Smooth muscle cell (in vitro differentiated cells): ENCODE measurements around the gene PTDSS2. TPM values are rescaled to one million over a fixed set of nuclear protein-coding genes. Genes with fewer than 3 reads are reported as not detected.

Source experiments
- DNase-seq: peaks from one replicate; lab custom pipeline; 2025; ENCODE audit not compliant: unreplicated experiment; lab: John Stamatoyannopoulos, UW
- H2AFZ ChIP-seq: fragments of 200-600 bp; sonication (generic); 2 replicates; pipeline ENCODE4 v1.6.0; 2016; ENCODE audit warnings: antibody characterized with exemption, low read depth, mild to moderate bottlenecking
- H3F3A ChIP-seq: fragments of 200-600 bp; sonication (generic); 2 replicates; pipeline ENCODE4 v1.6.0; 2017; ENCODE audit warnings: antibody characterized with exemption, low read depth
- H3K27ac ChIP-seq: fragments of 200-600 bp; sonication (generic); 2 replicates; pipeline ENCODE4 v1.5.1; 2016; ENCODE audit warnings: low read depth, mild to moderate bottlenecking
- H3K27me3 ChIP-seq: fragments of 200-600 bp; sonication (generic); 2 replicates; pipeline ENCODE4 v1.6.1; 2016; ENCODE audit warnings: low read depth, mild to moderate bottlenecking
- H3K36me3 ChIP-seq: fragments of 200-600 bp; sonication (generic); 2 replicates; pipeline ENCODE4 v1.5.1; 2016; ENCODE audit warnings: low read depth
- H3K4me1 ChIP-seq: fragments of 200-600 bp; sonication (generic); 2 replicates; pipeline ENCODE4 v1.5.1; 2016; ENCODE audit warnings: low read depth
- H3K4me2 ChIP-seq: fragments of 200-600 bp; sonication (generic); 2 replicates; pipeline ENCODE4 v1.6.0; 2016; ENCODE audit warnings: mild to moderate bottlenecking
- H3K4me3 ChIP-seq: fragments of 200-600 bp; sonication (generic); 2 replicates; pipeline ENCODE4 v1.5.1; 2016; ENCODE audit warnings: mild to moderate bottlenecking
- H3K79me2 ChIP-seq: fragments of 200-600 bp; sonication (generic); 2 replicates; pipeline ENCODE4 v1.6.0; 2016; ENCODE audit warnings: low read depth, mild to moderate bottlenecking
- H3K9ac ChIP-seq: fragments of 200-600 bp; sonication (generic); 2 replicates; pipeline ENCODE4 v1.6.0; 2016; ENCODE audit warnings: low read depth
- H3K9me3 ChIP-seq: fragments of 200-600 bp; sonication (generic); replicated peaks from 2 replicates; pipeline ENCODE4 v1.5.1; 2016; ENCODE audit warnings: low read depth
- H4K20me1 ChIP-seq: fragments of 200-600 bp; sonication (generic); 2 replicates; pipeline ENCODE4 v1.6.0; 2016; ENCODE audit warnings: low read depth
- WGBS: methylation state at CpG from one replicate; pipeline ENCODE4 v1.1.7; 2016; ENCODE audit warnings: low lambda C conversion rate; 5-methylcytosine and 5-hydroxymethylcytosine counted together
- polyA plus RNA-seq: library from polyadenylated mRNA; unstranded; fragments of >200 nt; fragmentation: Nextera tagmentation; extraction: Ambion mirVana; gene quantifications from 2 replicates; pipeline ENCODE4 v1.2.1, GENCODE V29; 2016
- total RNA-seq: library from RNA; depleted of rRNA; stranded (reverse); fragments of >200 nt; gene quantifications from 2 replicates; pipeline ENCODE4 v1.2.3, GENCODE V29; 2014
- TF ChIP-seq, protein P1 (sequence below): fragments of 200-600 bp; sonication (generic); IDR thresholded peaks from 2 replicates; pipeline ENCODE4 v1.5.1; 2017; ENCODE audit warnings: borderline replicate concordance, mild to moderate bottlenecking, antibody characterized with exemption; ENCODE audit not compliant: insufficient read depth, poor library complexity, severe bottlenecking

Gene PTDSS2
- total and polyA plus RNA-seq, 2 experiments from 2014 or later: 15.2 to 25.2 TPM

GRCh38 chr11:479311-479710, 29.2 kb downstream of the PTDSS2 start:
- H3K9me3 ChIP-seq: no peaks in the 10 kb centered on the region
- peaks cover 7% of the 10 kb centered on the region for H4K20me1 ChIP-seq
- no peak overlapping the region for H3K27ac ChIP-seq
- H3K36me3 ChIP-seq: no peaks in the 10 kb centered on the region
- TF ChIP-seq, protein P1, sequence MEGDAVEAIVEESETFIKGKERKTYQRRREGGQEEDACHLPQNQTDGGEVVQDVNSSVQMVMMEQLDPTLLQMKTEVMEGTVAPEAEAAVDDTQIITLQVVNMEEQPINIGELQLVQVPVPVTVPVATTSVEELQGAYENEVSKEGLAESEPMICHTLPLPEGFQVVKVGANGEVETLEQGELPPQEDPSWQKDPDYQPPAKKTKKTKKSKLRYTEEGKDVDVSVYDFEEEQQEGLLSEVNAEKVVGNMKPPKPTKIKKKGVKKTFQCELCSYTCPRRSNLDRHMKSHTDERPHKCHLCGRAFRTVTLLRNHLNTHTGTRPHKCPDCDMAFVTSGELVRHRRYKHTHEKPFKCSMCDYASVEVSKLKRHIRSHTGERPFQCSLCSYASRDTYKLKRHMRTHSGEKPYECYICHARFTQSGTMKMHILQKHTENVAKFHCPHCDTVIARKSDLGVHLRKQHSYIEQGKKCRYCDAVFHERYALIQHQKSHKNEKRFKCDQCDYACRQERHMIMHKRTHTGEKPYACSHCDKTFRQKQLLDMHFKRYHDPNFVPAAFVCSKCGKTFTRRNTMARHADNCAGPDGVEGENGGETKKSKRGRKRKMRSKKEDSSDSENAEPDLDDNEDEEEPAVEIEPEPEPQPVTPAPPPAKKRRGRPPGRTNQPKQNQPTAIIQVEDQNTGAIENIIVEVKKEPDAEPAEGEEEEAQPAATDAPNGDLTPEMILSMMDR: no peak
- H3K79me2 ChIP-seq: peaks cover 17% of the 10 kb centered on the region
- no peak for DNase-seq
- no peak overlapping the region for H3K4me2 ChIP-seq
- no peaks in the 10 kb centered on the region for H3K4me1 ChIP-seq
- WGBS: 98% methylated on average over 12 of the region's 13 CpGs
- no peak overlapping the region for H3K4me3 ChIP-seq
- no peaks in the 10 kb centered on the region for H3F3A ChIP-seq
- H3K27me3 ChIP-seq: no peaks in the 10 kb centered on the region
- H2AFZ ChIP-seq: no peak overlapping the region
- H3K9ac ChIP-seq: no peak overlapping the region

GRCh38 chr11:484616-485015, 34.5 kb downstream of the PTDSS2 start:
- H3K4me3 ChIP-seq: no peak overlapping the region
- no peaks in the 10 kb centered on the region for H3K9me3 ChIP-seq
- 99% methylated on average over 38 of the region's 38 CpGs for WGBS
- no peaks in the 10 kb centered on the region for H3K27me3 ChIP-seq
- no peaks in the 10 kb centered on the region for H3F3A ChIP-seq
- no peak overlapping the region for H3K27ac ChIP-seq
- H3K9ac ChIP-seq: no peak overlapping the region
- TF ChIP-seq, protein P1: no peak
- H4K20me1 ChIP-seq: no peaks in the 10 kb centered on the region
- no peak for DNase-seq
- no peaks in the 10 kb centered on the region for H3K4me1 ChIP-seq
- H2AFZ ChIP-seq: no peak overlapping the region
- H3K79me2 ChIP-seq: peaks cover 10% of the 10 kb centered on the region
- H3K4me2 ChIP-seq: no peak overlapping the region
- no peaks in the 10 kb centered on the region for H3K36me3 ChIP-seq

DNA sequence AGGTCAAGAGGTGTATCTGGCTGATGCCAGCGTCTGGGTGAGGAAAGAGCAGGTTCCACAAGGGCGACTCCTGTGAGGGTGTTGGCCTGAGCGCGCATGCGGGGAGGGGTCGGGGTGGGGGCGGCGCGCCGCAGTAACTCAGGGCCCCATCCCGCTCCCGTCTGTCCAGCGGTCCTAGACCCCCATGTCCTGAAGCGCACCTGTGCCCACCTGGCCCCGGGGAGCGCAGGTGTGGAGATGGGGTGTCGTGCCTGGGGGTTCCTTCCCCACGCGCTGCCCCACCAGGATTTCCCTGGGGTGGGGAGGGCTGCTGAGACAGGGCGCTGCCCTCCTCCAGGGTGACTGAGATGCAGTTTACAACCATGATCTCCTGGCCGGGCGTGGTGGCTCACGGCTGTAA, 36.1 kb downstream of the PTDSS2 start:
- Histone ChIP-seq H3K4me3 (no peak overlapping the region), H2AFZ (no peak overlapping the region), H3K4me2 (no peak overlapping the region), H3K4me1 (no peaks in the 10 kb centered on the region), H3K79me2 (peaks cover 10% of the 10 kb centered on the region), H3K27ac (no peak overlapping the region), H3F3A (no peaks in the 10 kb centered on the region), H4K20me1 (no peaks in the 10 kb centered on the region), H3K9ac (no peak overlapping the region), H3K9me3 (no peaks in the 10 kb centered on the region), H3K36me3 (no peaks in the 10 kb centered on the region), H3K27me3 (no peaks in the 10 kb centered on the region)
- no peak for DNase-seq
- TF ChIP-seq, protein P1: no peak
- WGBS: 98% methylated on average over 23 of the region's 23 CpGs

GRCh38 chr11:487571-488021, 37.5 kb downstream of the PTDSS2 start:
- 95% methylated on average over 20 of the region's 22 CpGs for WGBS
- H3K36me3 ChIP-seq: no peaks in the 10 kb centered on the region
- TF ChIP-seq, protein P1: no peak
- no peak for DNase-seq
- H3K79me2 ChIP-seq: peaks cover 5% of the 10 kb centered on the region
- H4K20me1 ChIP-seq: no peaks in the 10 kb centered on the region
- H3K27ac ChIP-seq: no peak overlapping the region
- H3K4me1 ChIP-seq: no peaks in the 10 kb centered on the region
- H3K9me3 ChIP-seq: no peaks in the 10 kb centered on the region
- no peak overlapping the region for H3K9ac ChIP-seq
- no peak overlapping the region for H3K4me2 ChIP-seq
- H3K27me3 ChIP-seq: no peaks in the 10 kb centered on the region
- no peaks in the 10 kb centered on the region for H3F3A ChIP-seq
- H3K4me3 ChIP-seq: no peak overlapping the region
- H2AFZ ChIP-seq: no peak overlapping the region
